ENCODE results near the gene DNAI7. TPM values are rescaled to one million over a fixed set of nuclear protein-coding genes. Genes with fewer than 3 reads are reported as not detected.

The DNAI7 gene
- total RNA-seq, 2 donors from 2014 or later: not detected

DNA sequence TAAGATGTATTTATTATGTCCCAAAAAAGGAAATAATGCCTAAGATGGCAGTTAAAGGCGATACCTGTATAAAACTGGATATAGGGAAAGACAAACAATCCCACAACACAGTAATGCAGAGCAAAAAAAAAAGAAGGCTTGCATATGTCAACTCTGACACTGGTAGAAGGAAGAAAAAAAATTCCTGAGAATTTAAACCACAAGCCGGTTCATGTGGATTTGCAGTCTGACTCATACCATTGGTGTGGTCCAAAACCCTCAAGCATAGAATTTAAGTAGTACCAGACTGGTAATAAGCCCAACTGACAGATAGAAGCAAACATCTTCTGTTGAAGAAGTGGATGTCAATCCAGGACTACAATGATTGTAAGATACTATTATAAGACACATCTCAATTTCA lies 7.2 kb downstream of the DNAI7 start:
- no peak overlapping the region for H3K9ac ChIP-seq (ENCODE audit: low read depth in 2 of 2, low read length in 2 of 2)
- no peaks in the 10 kb centered on the region for H3K27me3 ChIP-seq
- DNase-seq: no peak
- no peak overlapping the region for H3K27ac ChIP-seq
- TF ChIP-seq, protein P1, sequence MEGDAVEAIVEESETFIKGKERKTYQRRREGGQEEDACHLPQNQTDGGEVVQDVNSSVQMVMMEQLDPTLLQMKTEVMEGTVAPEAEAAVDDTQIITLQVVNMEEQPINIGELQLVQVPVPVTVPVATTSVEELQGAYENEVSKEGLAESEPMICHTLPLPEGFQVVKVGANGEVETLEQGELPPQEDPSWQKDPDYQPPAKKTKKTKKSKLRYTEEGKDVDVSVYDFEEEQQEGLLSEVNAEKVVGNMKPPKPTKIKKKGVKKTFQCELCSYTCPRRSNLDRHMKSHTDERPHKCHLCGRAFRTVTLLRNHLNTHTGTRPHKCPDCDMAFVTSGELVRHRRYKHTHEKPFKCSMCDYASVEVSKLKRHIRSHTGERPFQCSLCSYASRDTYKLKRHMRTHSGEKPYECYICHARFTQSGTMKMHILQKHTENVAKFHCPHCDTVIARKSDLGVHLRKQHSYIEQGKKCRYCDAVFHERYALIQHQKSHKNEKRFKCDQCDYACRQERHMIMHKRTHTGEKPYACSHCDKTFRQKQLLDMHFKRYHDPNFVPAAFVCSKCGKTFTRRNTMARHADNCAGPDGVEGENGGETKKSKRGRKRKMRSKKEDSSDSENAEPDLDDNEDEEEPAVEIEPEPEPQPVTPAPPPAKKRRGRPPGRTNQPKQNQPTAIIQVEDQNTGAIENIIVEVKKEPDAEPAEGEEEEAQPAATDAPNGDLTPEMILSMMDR (IDR thresholded peaks at IDR 0.05): no peak
- no peak overlapping the region for H3K4me3 ChIP-seq
- H3K36me3 ChIP-seq: no peaks in the 10 kb centered on the region
- no peaks in the 10 kb centered on the region for H3K9me3 ChIP-seq
- intact Hi-C loops (cut with DNase I): no loop called here
- no peaks in the 10 kb centered on the region for H3K4me1 ChIP-seq

DNA sequence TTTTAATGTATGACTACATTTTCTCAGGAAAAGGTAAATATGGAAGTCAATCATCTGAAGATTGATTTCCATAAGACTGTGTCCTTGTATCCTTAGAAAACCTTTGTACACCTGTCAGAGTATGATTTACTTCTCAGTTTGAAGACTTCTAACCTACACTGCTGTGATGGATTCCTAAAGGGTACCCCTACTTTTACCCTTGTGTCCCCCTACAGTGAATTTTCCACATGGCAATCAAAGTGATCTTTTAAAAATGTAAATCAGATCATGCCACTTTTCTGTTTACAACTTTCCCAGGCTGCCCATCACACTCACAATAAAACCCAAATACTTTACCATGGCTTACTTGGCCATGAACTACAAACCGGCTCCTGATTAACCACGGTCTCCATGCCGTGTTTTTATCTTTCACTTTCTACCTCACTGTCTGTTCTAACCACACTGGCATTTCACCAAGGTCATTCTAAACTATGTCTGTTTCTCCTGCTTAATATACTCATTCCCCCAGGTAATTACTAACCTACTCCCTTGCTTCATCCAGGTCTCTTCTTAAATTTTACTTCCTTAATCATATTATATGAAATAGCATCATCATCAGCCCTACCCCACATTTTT lies 8.1 kb downstream of the DNAI7 start:
- Histone ChIP-seq H3K36me3 (no peaks in the 10 kb centered on the region), H3K9ac (ENCODE audit: low read depth in 2 of 2, low read length in 2 of 2) (no peak overlapping the region), H3K9me3 (no peaks in the 10 kb centered on the region), H3K27ac (no peak overlapping the region), H3K4me1 (no peaks in the 10 kb centered on the region), H3K27me3 (no peaks in the 10 kb centered on the region), H3K4me3 (no peak overlapping the region)
- intact Hi-C loops (cut with DNase I): no loop called here
- DNase-seq: no peak
- TF ChIP-seq, protein P1 (IDR thresholded peaks at IDR 0.05): no peak

DNA sequence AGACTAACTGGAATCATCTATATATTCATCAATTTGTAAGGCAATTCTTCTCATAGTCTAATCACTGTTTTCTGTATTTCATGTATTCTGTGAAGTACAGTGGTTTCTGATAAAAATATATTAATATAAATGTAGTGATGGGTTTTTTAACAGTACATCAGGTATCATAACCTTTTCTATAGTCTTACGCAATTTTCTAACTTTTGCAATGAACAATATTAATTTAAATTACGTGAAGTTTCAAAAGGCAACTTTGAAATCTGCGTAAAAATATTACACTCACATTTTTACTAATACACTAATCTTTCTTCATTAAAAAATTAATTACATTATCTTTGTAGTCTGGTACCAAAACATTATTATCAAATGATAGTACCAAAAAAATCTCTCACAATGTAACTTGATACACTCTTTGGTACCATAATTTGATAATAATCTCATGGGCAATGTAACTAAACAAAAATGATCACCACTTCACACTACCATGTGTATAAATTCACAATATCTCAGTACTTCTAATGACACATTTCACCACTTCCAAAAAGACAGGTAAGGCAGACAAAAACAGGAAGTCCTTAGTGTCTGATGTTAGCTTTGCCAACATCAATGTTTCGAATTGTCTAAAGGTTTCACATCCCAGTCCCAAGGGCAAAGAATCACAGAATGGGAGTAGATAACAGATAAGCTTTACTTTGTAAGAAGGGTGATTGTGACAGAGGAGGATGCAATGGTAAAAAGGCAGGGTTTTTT lies 8.7 kb downstream of the DNAI7 start:
- Histone ChIP-seq H3K27me3 (no peaks in the 10 kb centered on the region), H3K36me3 (no peaks in the 10 kb centered on the region), H3K27ac (no peak overlapping the region), H3K9me3 (no peaks in the 10 kb centered on the region), H3K4me1 (no peaks in the 10 kb centered on the region), H3K9ac (ENCODE audit: low read depth in 2 of 2, low read length in 2 of 2) (no peak overlapping the region), H3K4me3 (no peak overlapping the region)
- DNase-seq: no peak
- intact Hi-C loops (cut with DNase I): no loop called here
- TF ChIP-seq, protein P1 (IDR thresholded peaks at IDR 0.05): no peak

DNA sequence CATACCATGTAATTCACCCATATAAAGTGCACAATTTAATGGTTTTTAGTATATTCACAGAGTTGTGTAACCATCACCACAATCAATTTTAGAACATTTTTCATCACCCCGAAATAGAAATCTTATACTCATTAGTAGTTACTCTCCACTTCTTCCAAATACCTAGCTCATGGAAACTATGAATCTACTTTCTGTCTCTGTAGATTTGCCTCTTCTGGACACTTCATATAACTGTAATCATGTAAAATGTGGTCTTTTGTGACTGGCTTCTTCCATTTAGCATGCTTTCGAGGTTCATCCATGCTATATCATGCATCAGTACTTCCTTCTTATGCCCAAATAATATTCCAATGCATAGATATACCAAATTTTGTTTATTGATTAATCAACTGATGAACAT lies 10.8 kb downstream of the DNAI7 start:
- intact Hi-C loops (cut with DNase I): no loop called here
- TF ChIP-seq, protein P1 (IDR thresholded peaks at IDR 0.05): no peak

DNA sequence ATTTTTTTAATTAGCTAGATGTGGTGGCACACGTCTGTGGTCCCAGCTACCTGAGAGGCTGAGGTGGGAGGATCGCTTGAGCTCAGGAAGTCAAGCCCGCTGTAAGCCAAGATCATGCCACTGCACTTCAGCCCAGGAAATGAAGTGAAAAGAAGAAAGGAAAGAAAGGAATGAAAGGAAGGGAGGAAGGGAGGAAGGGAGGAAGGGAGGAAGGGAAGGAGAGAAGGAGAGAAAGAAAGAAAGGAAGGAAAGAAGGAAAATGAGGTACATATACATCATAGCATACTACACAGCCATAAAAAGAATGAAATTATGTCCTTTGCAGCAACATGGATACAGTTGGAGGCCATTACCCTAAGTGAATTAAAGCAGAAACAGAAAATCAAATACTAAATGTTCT lies 12.2 kb downstream of the DNAI7 start:
- Histone ChIP-seq H3K4me3 (no peak overlapping the region), H3K9me3 (no peaks in the 10 kb centered on the region), H3K27me3 (no peaks in the 10 kb centered on the region), H3K4me1 (no peaks in the 10 kb centered on the region), H3K36me3 (no peaks in the 10 kb centered on the region), H3K9ac (ENCODE audit: low read depth in 2 of 2, low read length in 2 of 2) (no peak overlapping the region), H3K27ac (no peak overlapping the region)
- intact Hi-C loops (cut with DNase I): no loop called here
- TF ChIP-seq, protein P1 (IDR thresholded peaks at IDR 0.05): no peak
- no peak for DNase-seq

More for the DNA sequence above, 10.8 kb downstream of the DNAI7 start:
- no peaks in the 10 kb centered on the region for H3K9me3 ChIP-seq
- H3K27me3 ChIP-seq: no peaks in the 10 kb centered on the region
- no peak for DNase-seq
- no peak overlapping the region for H3K27ac ChIP-seq
- H3K9ac ChIP-seq (ENCODE audit: low read depth in 2 of 2, low read length in 2 of 2): no peak overlapping the region
- no peaks in the 10 kb centered on the region for H3K4me1 ChIP-seq
- H3K36me3 ChIP-seq: no peaks in the 10 kb centered on the region
- no peak overlapping the region for H3K4me3 ChIP-seq

Data from colonic mucosa (tissue), 4 donors.